ENCODE data around the gene MCMBP. TPM values are rescaled to one million over a fixed set of nuclear protein-coding genes. Genes with fewer than 3 reads are reported as not detected.

Gene MCMBP
- total and polyA plus RNA-seq, 2 donors (not counting 1 experiment from before 2014, with no cell fraction given): 40.6 to 63.4 TPM

- Histone ChIP-seq H3K9me3 (ENCODE audit: control insufficient read depth, insufficient read depth, low read depth, low read length) (no peaks in the 10 kb centered on the region), H3K27ac (ENCODE audit: insufficient read depth, low read length) (no peak overlapping the region), H3K9ac (ENCODE audit: insufficient read depth, low read length) (no peak overlapping the region), H4K20me1 (ENCODE audit: control insufficient read depth, extremely low read depth, insufficient read depth, low read length) (no peaks in the 10 kb centered on the region), H3K4me3 (replicated peaks in 1 of 4; ENCODE audit: control extremely low read depth in 1 of 4, insufficient read depth in 1 of 4, low read depth in 3 of 4, low read length in 4 of 4) (no peak overlapping the region), H3K4me2 (ENCODE audit: extremely low read depth, insufficient read depth, low read length) (no peak overlapping the region), H3K4me1 (ENCODE audit: control insufficient read depth, extremely low read depth, insufficient read depth, low read length) (no peaks in the 10 kb centered on the region), H3K27me3 (ENCODE audit: control insufficient read depth, insufficient read depth, low read length) (no peaks in the 10 kb centered on the region), H3K36me3 (ENCODE audit: control insufficient read depth, insufficient read depth, low read length) (no peaks in the 10 kb centered on the region), H2AFZ (ENCODE audit: low read length) (no peak overlapping the region), H3K79me2 (ENCODE audit: control insufficient read depth, insufficient read depth, low read length) (no peaks in the 10 kb centered on the region)
- DNase-seq (ENCODE audit: low read depth in 2 of 2): peak; percentile 26 to 91
- no peak for TF ChIP-seq CTCF (conservative IDR thresholded peaks at IDR 0.05 in 1 of 2, IDR thresholded peaks at IDR 0.05 in 1 of 2; ENCODE audit: low read depth in 1 of 2, low read length in 2 of 2)
- TF ChIP-seq EZH2 (IDR thresholded peaks at IDR 0.05; ENCODE audit: low read length, missing control alignments): no peak
Observed at GRCh38 chr10:119786117-119786769, 86.4 kb downstream of the MCMBP start.

GRCh38 chr10:119784340-119785067 is 88.1 kb downstream of the MCMBP start:
- Histone ChIP-seq H2AFZ (ENCODE audit: low read length) (no peak overlapping the region), H4K20me1 (ENCODE audit: control insufficient read depth, extremely low read depth, insufficient read depth, low read length) (no peaks in the 10 kb centered on the region), H3K9me3 (ENCODE audit: control insufficient read depth, insufficient read depth, low read depth, low read length) (no peaks in the 10 kb centered on the region), H3K4me1 (ENCODE audit: control insufficient read depth, extremely low read depth, insufficient read depth, low read length) (no peaks in the 10 kb centered on the region), H3K79me2 (ENCODE audit: control insufficient read depth, insufficient read depth, low read length) (no peaks in the 10 kb centered on the region), H3K4me2 (ENCODE audit: extremely low read depth, insufficient read depth, low read length) (no peak overlapping the region), H3K27ac (ENCODE audit: insufficient read depth, low read length) (no peak overlapping the region), H3K4me3 (replicated peaks in 1 of 4; ENCODE audit: control extremely low read depth in 1 of 4, insufficient read depth in 1 of 4, low read depth in 3 of 4, low read length in 4 of 4) (no peak overlapping the region), H3K9ac (ENCODE audit: insufficient read depth, low read length) (no peak overlapping the region), H3K36me3 (ENCODE audit: control insufficient read depth, insufficient read depth, low read length) (no peaks in the 10 kb centered on the region), H3K27me3 (ENCODE audit: control insufficient read depth, insufficient read depth, low read length) (no peaks in the 10 kb centered on the region)
- no peak for DNase-seq (ENCODE audit: low read depth in 2 of 2)
- TF ChIP-seq CTCF (conservative IDR thresholded peaks at IDR 0.05 in 1 of 2, IDR thresholded peaks at IDR 0.05 in 1 of 2; ENCODE audit: low read depth in 1 of 2, low read length in 2 of 2): no peak
- no peak for TF ChIP-seq EZH2 (IDR thresholded peaks at IDR 0.05; ENCODE audit: low read length, missing control alignments)

- DNase-seq (ENCODE audit: low read depth in 2 of 2): no peak
- TF ChIP-seq EZH2 (IDR thresholded peaks at IDR 0.05; ENCODE audit: low read length, missing control alignments): no peak
- no peak for TF ChIP-seq CTCF (conservative IDR thresholded peaks at IDR 0.05 in 1 of 2, IDR thresholded peaks at IDR 0.05 in 1 of 2; ENCODE audit: low read depth in 1 of 2, low read length in 2 of 2)
- Histone ChIP-seq H3K4me2 (ENCODE audit: extremely low read depth, insufficient read depth, low read length) (no peak overlapping the region), H3K9me3 (ENCODE audit: control insufficient read depth, insufficient read depth, low read depth, low read length) (no peaks in the 10 kb centered on the region), H4K20me1 (ENCODE audit: control insufficient read depth, extremely low read depth, insufficient read depth, low read length) (no peaks in the 10 kb centered on the region), H3K27ac (ENCODE audit: insufficient read depth, low read length) (no peak overlapping the region), H3K27me3 (ENCODE audit: control insufficient read depth, insufficient read depth, low read length) (no peaks in the 10 kb centered on the region), H3K79me2 (ENCODE audit: control insufficient read depth, insufficient read depth, low read length) (no peaks in the 10 kb centered on the region), H3K4me3 (replicated peaks in 1 of 4; ENCODE audit: control extremely low read depth in 1 of 4, insufficient read depth in 1 of 4, low read depth in 3 of 4, low read length in 4 of 4) (no peak overlapping the region), H3K9ac (ENCODE audit: insufficient read depth, low read length) (no peak overlapping the region), H2AFZ (ENCODE audit: low read length) (no peak overlapping the region), H3K4me1 (ENCODE audit: control insufficient read depth, extremely low read depth, insufficient read depth, low read length) (no peaks in the 10 kb centered on the region), H3K36me3 (ENCODE audit: control insufficient read depth, insufficient read depth, low read length) (no peaks in the 10 kb centered on the region)
Observed at GRCh38 chr10:119783665-119784027, 89.0 kb downstream of the MCMBP start.

Measured in fibroblast of lung (primary cell).